Astrocyte (in vitro differentiated cells and primary cell): ENCODE data around the gene CFAP99. TPM values are rescaled to one million over a fixed set of nuclear protein-coding genes. Genes with fewer than 3 reads are reported as not detected.
A peak's percentile ranks its signal among the peaks of the same experiment; 100 is the strongest.

Experiments used
- DNase-seq: peaks from one replicate; pipeline ENCODE4 v3.0.0-alpha.2; 2010; ENCODE audit warnings: low read depth
- FAIRE-seq: peaks from 2 replicates; lab custom pipeline; 2011; peaks lifted over from hg19 to GRCh38; lab: Jason Lieb, UNC
- H2AFZ ChIP-seq: 2 replicates; pipeline ENCODE4 v1.6.0; 2012; ENCODE audit warnings: low read depth, low read length, inconsistent platforms
- H3K27ac ChIP-seq: 2 replicates; pipeline ENCODE4 v1.5.1; 2011; ENCODE audit warnings: low read depth, low read length, inconsistent platforms
- H3K27me3 ChIP-seq: 2 replicates; pipeline ENCODE4 v1.6.0; 2011; ENCODE audit warnings: low read length, inconsistent platforms; ENCODE audit not compliant: insufficient read depth
- H3K36me3 ChIP-seq: 2 replicates; pipeline ENCODE4 v1.5.1; 2011; ENCODE audit warnings: low read length, inconsistent platforms; ENCODE audit not compliant: insufficient read depth
- H3K4me1 ChIP-seq: 2 replicates; pipeline ENCODE4 v1.5.1; 2011; ENCODE audit warnings: low read length, inconsistent platforms; ENCODE audit not compliant: insufficient read depth
- H3K4me2 ChIP-seq: 2 replicates; pipeline ENCODE4 v1.6.0; 2012; ENCODE audit warnings: low read length, inconsistent platforms
- H3K4me3 ChIP-seq: 2 replicates; pipeline ENCODE4 v1.5.1; 2011; ENCODE audit warnings: low read depth, mild to moderate bottlenecking, low read length, inconsistent platforms; ENCODE audit not compliant: insufficient read depth
- H3K79me2 ChIP-seq: 2 replicates; pipeline ENCODE4 v1.6.0; 2012; ENCODE audit warnings: mild to moderate bottlenecking, low read length, inconsistent platforms; ENCODE audit not compliant: insufficient read depth
- H3K9ac ChIP-seq: 2 replicates; pipeline ENCODE4 v1.6.0; 2012; ENCODE audit warnings: mild to moderate bottlenecking, low read length, inconsistent platforms
- H3K9me3 ChIP-seq: 2 replicates; pipeline ENCODE4 v1.5.1; 2012; ENCODE audit warnings: low read depth, mild to moderate bottlenecking, low read length, inconsistent platforms; ENCODE audit not compliant: insufficient read depth
- H4K20me1 ChIP-seq: 2 replicates; pipeline ENCODE4 v1.6.0; 2012; ENCODE audit warnings: low read length, inconsistent platforms; ENCODE audit not compliant: insufficient read depth
- H3K27ac Mint-ChIP-seq: one replicate; pipeline ENCODE4 v1.8.0; 2021; ENCODE audit warnings: mild to moderate bottlenecking, mixed read lengths; ENCODE audit not compliant: unreplicated experiment
- H3K27me3 Mint-ChIP-seq: one replicate; pipeline ENCODE4 v1.8.0; 2021; ENCODE audit warnings: low read depth, mixed read lengths; ENCODE audit not compliant: unreplicated experiment
- H3K36me3 Mint-ChIP-seq: one replicate; pipeline ENCODE4 v1.8.0; 2021; ENCODE audit warnings: low read depth, mixed read lengths; ENCODE audit not compliant: unreplicated experiment
- H3K4me1 Mint-ChIP-seq: one replicate; pipeline ENCODE4 v1.8.0; 2021; ENCODE audit warnings: low read depth, mixed read lengths; ENCODE audit not compliant: unreplicated experiment
- H3K4me3 Mint-ChIP-seq: one replicate; pipeline ENCODE4 v1.8.0; 2021; ENCODE audit warnings: mild to moderate bottlenecking, moderate library complexity, mixed read lengths; ENCODE audit not compliant: unreplicated experiment
- H3K9me3 Mint-ChIP-seq: one replicate; pipeline ENCODE4 v1.8.0; 2021; ENCODE audit warnings: mild to moderate bottlenecking, mixed read lengths; ENCODE audit not compliant: unreplicated experiment
- CTCF ChIP-seq: IDR thresholded peaks from 2 replicates; pipeline ENCODE4 v1.5.1; 2011; ENCODE audit warnings: low read depth, mild to moderate bottlenecking, inconsistent platforms, low read length, moderate library complexity; ENCODE audit not compliant: insufficient read depth
- EZH2 ChIP-seq: IDR thresholded peaks from 2 replicates; pipeline ENCODE4 v1.6.1; 2012; ENCODE audit warnings: mild to moderate bottlenecking, low read length, inconsistent platforms; ENCODE audit not compliant: insufficient read depth
- total RNA-seq: library from RNA; stranded (reverse); gene quantifications from 2 replicates; pipeline ENCODE4 v1.2.1, GENCODE V29; 2021

CFAP99 gene
- total RNA-seq, 1 donor from 2014 or later = not detected

GRCh38 chr4:2461246-2461960, 42.6 kb downstream of the CFAP99 start:
- H3K9me3 ChIP-seq = no peaks in the 10 kb centered on the region
- FAIRE-seq (no peak), DNase-seq (no peak)
- Mint-ChIP-seq H3K4me3 (peak overlapping the region; percentile 81), H3K4me1 (peaks cover 2% of the 10 kb centered on the region), H3K27ac (no peak overlapping the region), H3K27me3 (peaks cover 64% of the 10 kb centered on the region), H3K9me3 (no peaks in the 10 kb centered on the region), H3K36me3 (no peaks in the 10 kb centered on the region)
- no peak for TF ChIP-seq EZH2
- no peak for TF ChIP-seq CTCF
- H3K4me2 ChIP-seq = no peak overlapping the region
- no peak overlapping the region for H3K9ac ChIP-seq
- no peaks in the 10 kb centered on the region for H4K20me1 ChIP-seq
- no peaks in the 10 kb centered on the region for H3K79me2 ChIP-seq
- no peaks in the 10 kb centered on the region for H3K36me3 ChIP-seq
- no peaks in the 10 kb centered on the region for H3K27me3 ChIP-seq
- no peak overlapping the region for H2AFZ ChIP-seq
- H3K4me1 ChIP-seq = peaks cover 5% of the 10 kb centered on the region
- no peak overlapping the region for H3K4me3 ChIP-seq
- no peak overlapping the region for H3K27ac ChIP-seq

- no peaks in the 10 kb centered on the region for H3K36me3 ChIP-seq
- Mint-ChIP-seq H3K27me3 (peaks cover 58% of the 10 kb centered on the region), H3K9me3 (no peaks in the 10 kb centered on the region), H3K4me3 (peak overlapping the region; percentile 81), H3K4me1 (peaks cover 2% of the 10 kb centered on the region), H3K36me3 (no peaks in the 10 kb centered on the region), H3K27ac (no peak overlapping the region)
- H3K27ac ChIP-seq = no peak overlapping the region
- H3K27me3 ChIP-seq = no peaks in the 10 kb centered on the region
- DNase-seq = peak; percentile 69
- no peaks in the 10 kb centered on the region for H3K79me2 ChIP-seq
- H3K4me2 ChIP-seq = peak overlapping the region; percentile 84
- peak overlapping the region; percentile 38 for H3K9ac ChIP-seq
- no peak for TF ChIP-seq EZH2
- no peak for TF ChIP-seq CTCF
- H3K4me1 ChIP-seq = peaks cover 5% of the 10 kb centered on the region
- no peaks in the 10 kb centered on the region for H4K20me1 ChIP-seq
- peak overlapping the region; percentile 81 for H2AFZ ChIP-seq
- no peak for FAIRE-seq
- no peaks in the 10 kb centered on the region for H3K9me3 ChIP-seq
- peak overlapping the region; percentile 23 for H3K4me3 ChIP-seq
Measured at GRCh38 chr4:2462218-2462991, 43.6 kb downstream of the CFAP99 start.
